ENCODE measurements around the gene MAOA.

MAOA gene

GRCh38 chrX:43758044-43758443 is 101.9 kb downstream of the MAOA start:
- DNase-seq (ENCODE audit: low read depth in 2 of 2) = no peak

- DNase-seq (ENCODE audit: low read depth in 2 of 2) = no peak
These were observed 130.0 kb downstream of the MAOA start for GRCh38 chrX:43785930-43786591.
